NCI-H748 (cell line): ENCODE measurements around the gene NEURL3.
"Not testable (repeated sequence)": the region's sequence is repeated elsewhere in the genome, so short reads cannot be mapped to it uniquely, and the experiment has no call there.

Source experiments
- DNase-seq: peaks from one replicate; lab custom pipeline; 2025; ENCODE audit not compliant: unreplicated experiment; lab: John Stamatoyannopoulos, UW

The NEURL3 gene

DNA sequence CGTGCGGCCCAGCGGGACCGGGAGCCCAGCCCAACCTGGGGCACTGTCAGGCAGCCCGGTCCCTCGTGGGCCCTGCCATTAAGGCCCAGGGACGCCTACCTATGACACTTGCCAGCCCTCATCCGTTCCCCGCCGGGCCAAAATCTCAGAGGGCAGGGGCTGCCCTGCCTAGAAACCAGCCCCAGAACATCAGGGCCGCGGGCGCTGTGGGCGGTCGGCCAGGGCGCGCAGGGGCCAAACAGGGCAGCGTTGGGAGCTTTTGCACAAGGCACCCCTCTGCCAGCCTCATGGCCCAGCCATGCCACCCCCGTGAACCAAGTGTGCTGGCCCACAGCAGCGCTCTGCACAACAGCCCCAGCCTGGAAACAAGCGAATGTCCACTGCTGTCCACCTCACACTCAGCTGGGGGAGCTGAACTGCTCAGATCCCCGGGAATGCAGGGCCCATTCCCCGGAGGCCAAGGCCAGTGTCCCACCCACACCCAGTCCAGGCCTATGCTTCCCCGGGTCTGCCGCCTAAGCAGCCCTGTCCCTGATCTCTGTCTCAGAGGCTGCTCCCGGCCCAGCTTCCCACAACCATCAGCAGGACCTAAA is 3.5 kb upstream of the NEURL3 start:
- no peak for DNase-seq

DNA sequence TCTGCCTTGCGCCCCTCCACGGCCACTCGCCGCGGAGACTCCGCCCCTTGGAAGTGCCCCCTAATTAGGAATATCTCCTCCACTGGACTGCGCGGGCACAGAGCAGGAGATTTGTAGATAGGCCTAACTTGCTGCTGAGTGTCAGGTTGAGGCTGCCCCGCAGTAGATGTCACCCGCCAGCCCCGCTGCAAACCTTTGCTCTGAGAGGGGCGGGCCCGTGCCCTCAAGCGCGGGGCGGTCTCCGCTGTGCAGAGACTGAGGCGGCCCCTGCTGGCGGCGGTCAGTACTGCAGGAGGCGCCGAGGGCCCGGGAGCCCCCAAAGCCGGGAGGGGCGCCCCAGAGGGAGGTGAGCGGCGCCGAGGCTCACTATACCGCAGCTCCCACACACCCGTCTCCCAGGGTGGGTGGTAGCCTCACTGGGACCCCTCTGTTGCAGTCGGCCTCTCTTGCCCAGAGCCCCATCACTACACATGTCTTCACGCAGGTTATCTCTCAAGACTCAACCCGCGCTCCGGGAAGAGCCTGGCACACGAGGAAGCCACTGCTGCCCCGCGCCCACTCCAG is 2.9 kb upstream of the NEURL3 start:
- DNase-seq: peak; percentile 57

DNA sequence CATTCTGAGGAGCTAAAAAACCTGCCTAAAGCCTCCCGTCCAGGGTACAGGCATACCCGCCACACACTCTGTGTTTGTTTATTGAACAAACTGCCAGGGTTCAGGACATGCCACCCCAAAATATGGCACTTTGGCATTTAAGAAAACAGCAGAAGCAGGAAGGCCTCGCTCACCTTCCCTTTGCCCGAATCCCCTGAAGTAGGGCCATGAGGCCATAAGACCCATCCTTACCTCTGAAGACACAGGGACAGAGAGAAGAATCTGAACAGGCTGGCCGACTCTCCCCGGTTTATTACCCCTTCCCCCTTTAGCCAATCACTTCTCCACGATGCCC is 1.7 kb upstream of the NEURL3 start:
- no peak for DNase-seq

- DNase-seq: no peak
Measured at GRCh38 chr2:96506016-96506906, 1.1 kb upstream of the NEURL3 start.

DNA sequence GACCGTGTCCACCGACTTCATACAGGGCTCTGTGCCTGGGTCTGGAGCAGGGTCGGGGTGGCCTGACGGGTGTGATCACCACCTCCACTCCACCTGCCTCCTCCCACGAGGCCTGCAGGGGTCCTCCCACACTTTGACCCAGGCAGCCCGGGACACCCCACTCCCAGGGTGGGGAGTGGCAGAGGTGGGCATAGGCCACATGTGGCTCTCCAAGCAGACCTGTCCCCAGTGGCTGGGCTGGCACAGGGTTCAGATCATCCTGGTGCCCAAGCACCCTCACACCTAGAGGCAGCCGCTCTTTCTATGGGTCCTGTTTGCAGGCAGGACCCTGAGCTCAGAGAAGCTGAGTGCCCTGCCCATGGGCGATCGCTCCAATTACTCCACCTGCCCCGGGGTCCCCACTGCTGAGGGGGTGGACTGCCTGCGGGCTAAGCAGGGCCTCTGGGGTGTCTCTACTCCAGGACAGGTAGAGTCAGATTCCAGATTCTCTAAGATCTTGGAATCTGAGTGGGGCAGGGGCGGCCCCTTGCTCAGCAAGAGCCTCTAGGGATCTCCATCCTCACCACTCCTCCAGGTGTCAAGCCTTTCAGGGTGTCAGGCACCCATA is 1.4 kb downstream of the NEURL3 start:
- no peak for DNase-seq

GRCh38 chr2:96502891-96503636 is 2.1 kb downstream of the NEURL3 start:
- no peak for DNase-seq

- DNase-seq: no peak
Measured at GRCh38 chr2:96501886-96502810, 3.0 kb downstream of the NEURL3 start.

GRCh38 chr2:96501471-96501874 is 3.7 kb downstream of the NEURL3 start:
- no peak for DNase-seq

- DNase-seq: no peak
Measured at GRCh38 chr2:96500385-96501066, 4.6 kb downstream of the NEURL3 start.

DNA sequence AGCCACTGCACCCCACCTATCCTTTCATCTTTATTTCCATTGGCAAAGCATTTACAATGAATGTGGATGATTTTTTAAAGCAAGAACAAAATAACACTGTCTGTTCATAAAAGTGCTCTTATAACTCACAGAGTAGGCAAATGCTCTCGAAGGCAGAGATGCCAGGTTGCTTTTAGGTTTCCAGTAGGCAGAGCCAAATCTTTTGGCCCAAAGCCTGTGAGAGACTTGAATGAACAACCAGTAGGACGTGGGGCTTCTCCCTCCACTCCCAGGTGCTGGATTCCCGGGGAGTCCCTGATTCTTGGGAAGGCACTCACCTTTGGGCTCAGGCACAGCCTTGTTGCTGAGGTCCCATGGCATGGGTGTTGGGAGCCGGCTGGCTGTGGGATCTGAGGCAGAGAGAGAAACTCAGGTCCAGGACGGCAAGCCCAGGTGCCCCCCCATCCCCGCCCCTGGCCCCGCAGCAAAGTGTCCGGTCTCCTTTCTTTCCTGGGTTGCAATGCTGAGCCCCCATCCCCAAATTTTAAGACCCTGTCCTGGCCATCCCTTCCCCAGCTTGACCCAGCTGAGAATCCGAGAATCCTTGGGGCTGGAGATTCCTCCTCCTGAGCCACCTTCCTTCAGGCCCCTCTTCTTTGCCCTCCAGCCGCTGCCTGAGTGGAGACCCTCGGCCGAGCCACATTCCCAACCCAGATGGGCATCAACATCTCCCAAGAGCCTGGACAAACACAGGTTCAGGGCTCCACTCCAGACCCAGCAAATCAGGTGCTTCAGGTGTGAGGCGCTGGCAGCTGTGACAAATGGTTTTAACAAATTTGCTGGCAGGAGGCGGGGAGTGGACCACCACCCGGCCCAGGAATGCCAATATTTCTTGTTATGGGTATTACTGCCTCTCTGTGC is 5.8 kb downstream of the NEURL3 start:
- DNase-seq: no peak

- DNase-seq: not testable (repeated sequence)
Measured at GRCh38 chr2:96498611-96499010, 6.5 kb downstream of the NEURL3 start.

GRCh38 chr2:96498021-96498431 is 7.1 kb downstream of the NEURL3 start:
- no peak for DNase-seq

DNA sequence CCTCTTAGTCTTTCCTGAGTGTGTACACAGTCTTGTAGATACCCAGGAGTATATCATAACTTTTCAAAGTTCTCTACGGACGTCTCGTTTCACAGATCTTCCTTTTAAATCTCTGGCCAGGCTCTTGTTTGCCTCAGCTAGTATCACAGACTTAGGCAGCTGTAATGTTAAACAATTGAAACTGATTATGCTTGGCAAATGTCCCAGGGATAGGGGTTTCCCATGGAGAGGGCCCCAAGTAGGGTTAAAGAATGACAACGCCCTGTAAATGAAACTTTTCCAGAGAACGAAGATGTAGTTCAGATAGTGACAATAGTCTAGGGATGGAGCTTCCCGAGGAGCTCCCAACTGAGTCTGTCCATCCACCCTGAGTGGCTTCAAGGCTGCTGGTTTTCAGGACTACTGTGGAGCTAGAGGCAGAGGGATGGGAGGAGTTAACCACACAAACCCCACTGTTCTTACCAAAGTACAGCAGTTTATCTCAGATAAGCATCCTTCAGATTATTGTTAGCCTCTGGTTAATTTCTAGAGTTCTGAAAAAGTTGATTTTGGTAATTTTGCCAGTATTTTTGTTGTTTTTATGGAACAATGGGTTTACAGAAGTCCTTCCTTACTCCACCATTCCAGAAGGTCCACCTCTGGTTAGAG is 9.1 kb downstream of the NEURL3 start:
- DNase-seq: no peak

- DNase-seq: no peak
Measured at GRCh38 chr2:96494188-96494587, 11.0 kb downstream of the NEURL3 start.

- DNase-seq: no peak
Measured at GRCh38 chr2:96493072-96493471, 12.1 kb downstream of the NEURL3 start.

DNA sequence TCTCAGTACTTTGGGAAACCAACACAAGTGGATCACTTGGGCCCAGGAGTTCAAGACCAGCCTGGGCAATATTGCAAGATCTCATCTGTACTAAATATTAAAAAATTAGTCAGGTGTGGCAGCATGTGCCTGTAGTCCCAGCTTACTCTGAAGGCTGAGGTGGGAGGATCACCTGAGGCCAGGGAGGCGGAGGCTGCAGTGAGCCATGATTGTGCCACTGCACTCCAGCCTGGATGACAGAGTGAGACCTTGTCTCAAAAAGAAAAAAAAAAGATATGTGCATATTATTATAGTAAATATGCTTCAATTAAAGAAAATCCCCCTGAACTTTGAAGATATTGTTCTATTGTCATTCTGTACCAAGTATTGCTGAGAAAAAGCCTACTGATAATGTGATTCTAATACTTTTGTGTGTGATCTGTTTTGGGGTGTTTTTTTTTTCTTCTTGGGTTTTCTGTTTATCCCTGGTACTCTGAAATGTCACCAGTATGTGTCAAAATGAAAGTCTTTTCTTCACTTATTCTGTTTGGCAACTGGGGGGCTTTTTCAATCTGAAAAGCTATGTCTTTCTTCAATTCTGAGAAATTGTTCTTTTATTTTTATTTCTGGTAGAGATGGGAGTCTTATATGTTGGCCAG is 13.2 kb downstream of the NEURL3 start:
- no peak for DNase-seq

GRCh38 chr2:96489663-96490062 is 15.5 kb downstream of the NEURL3 start:
- DNase-seq: no peak

DNA sequence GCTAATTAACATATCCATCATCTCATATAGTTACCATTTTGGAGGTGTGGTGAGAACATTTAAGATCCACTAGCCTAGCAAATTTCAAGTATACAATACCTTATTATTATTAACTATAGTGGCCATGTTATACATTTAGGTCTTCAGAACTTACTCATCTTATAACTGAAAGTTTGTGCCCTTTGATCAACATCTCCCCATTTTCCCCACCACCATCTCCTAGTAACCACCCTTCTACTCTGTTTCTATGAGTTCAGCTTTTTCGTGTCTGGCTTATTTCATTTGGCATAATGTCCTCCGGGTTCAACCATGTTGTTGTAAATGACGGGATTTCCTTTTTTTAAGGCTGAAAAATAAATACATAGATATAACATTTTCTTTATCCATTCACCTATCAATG is 15.9 kb downstream of the NEURL3 start:
- no peak for DNase-seq
